CD4-positive, alpha-beta T cell (primary cell): Measurements from ENCODE around the gene LRRC52. TPM values are rescaled to one million over a fixed set of nuclear protein-coding genes. Genes with fewer than 3 reads are reported as not detected.

Source experiments
- ATAC-seq: fragments of 200-7000 bp; cut with Tn5 transposase; one replicate; pipeline ENCODE4 v1.10.0; 2022; ENCODE audit warnings: mild to moderate bottlenecking; ENCODE audit not compliant: poor library complexity
- CTCF ChIA-PET: fragments of 350-600 bp; sonication (Branson Sonifier 250); formaldehyde crosslinking; loops from one replicate; lab custom pipeline; 2021; ENCODE audit warnings: antibody characterized with exemption, inconsistent platforms; lab: Charles Lee
- POLR2A ChIA-PET: fragments of 350-600 bp; sonication (Branson Sonifier 250); formaldehyde crosslinking; loops from one replicate; lab custom pipeline; 2021; ENCODE audit warnings: antibody characterized with exemption, inconsistent platforms; lab: Charles Lee
- DNase-seq, 14 experiments: peaks; one replicate each; pipeline ENCODE4 v3.0.0-alpha.2; 2013 to 2020; ENCODE audit warnings: mixed read lengths in 2 of 14
- H3K27ac ChIP-seq, 2 donors: one replicate each; pipeline versions ENCODE4 v1.5.1 to v1.7.0; 2013; ENCODE audit warnings: low read length in 2 of 2, low read depth in 1 of 2, mild to moderate bottlenecking in 1 of 2
- H3K27me3 ChIP-seq, 2 experiments: 1 replicate in 1 of 2; 2 replicates in 1 of 2; pipeline versions ENCODE4 v1.6.1 to v1.7.0; 2013; ENCODE audit warnings: low read length in 2 of 2, control low read depth in 1 of 2, mild to moderate bottlenecking in 1 of 2, moderate library complexity in 1 of 2; ENCODE audit not compliant: insufficient read depth in 2 of 2, control insufficient read depth in 1 of 2
- H3K36me3 ChIP-seq: one replicate; pipeline ENCODE4 v1.6.1; 2013; ENCODE audit warnings: low read length, control low read depth; ENCODE audit not compliant: insufficient read depth
- H3K4me1 ChIP-seq: one replicate; pipeline ENCODE4 v1.6.1; 2013; ENCODE audit warnings: low read length, control low read depth; ENCODE audit not compliant: insufficient read depth
- H3K4me3 ChIP-seq: one replicate; pipeline ENCODE4 v1.5.1; 2013; ENCODE audit warnings: mild to moderate bottlenecking, low read length, moderate library complexity
- H3K9me3 ChIP-seq, 2 experiments: 1 replicate in 1 of 2; 2 replicates in 1 of 2; pipeline versions ENCODE4 v1.6.1 to v1.7.0; 2013; ENCODE audit warnings: low read length in 2 of 2, mild to moderate bottlenecking in 2 of 2, control low read depth in 1 of 2, moderate library complexity in 1 of 2; ENCODE audit not compliant: control insufficient read depth in 1 of 2, insufficient read depth in 1 of 2
- H3K27ac Mint-ChIP-seq: one replicate; pipeline ENCODE4 v1.8.0; 2020; ENCODE audit warnings: mixed read lengths
- H3K27me3 Mint-ChIP-seq: one replicate; pipeline ENCODE4 v1.8.0; 2021; ENCODE audit warnings: mixed read lengths
- H3K36me3 Mint-ChIP-seq: one replicate; pipeline ENCODE4 v1.8.0; 2021; ENCODE audit warnings: low read depth, mixed read lengths
- H3K4me1 Mint-ChIP-seq: one replicate; pipeline ENCODE4 v1.8.0; 2021; ENCODE audit warnings: low read depth, mixed read lengths
- H3K4me3 Mint-ChIP-seq: one replicate; pipeline ENCODE4 v1.8.0; 2020; ENCODE audit warnings: mild to moderate bottlenecking, mixed read lengths
- H3K9me3 Mint-ChIP-seq: one replicate; pipeline ENCODE4 v1.8.0; 2020; ENCODE audit warnings: mixed read lengths
- intact Hi-C, 2 experiments: fragments of 100-400 bp; cut with DNase I in 1 of 2; cut with micrococcal nuclease in 1 of 2; formaldehyde crosslinking; loops; one replicate each; pipeline versions ENCODE4 v1.15.1 to v1.9.0; 2023 to 2025; cut with DNase I, micrococcal nuclease
- total RNA-seq, 174 experiments: library from RNA in 2 of 174; stranded (reverse) in 2 of 174; gene quantifications; one replicate each; pipeline ENCODE4 v1.2.3 and lab custom pipeline; 2021 to 2026
- TF ChIP-seq, protein P1 (sequence below): fragments of 200-600 bp; IDR thresholded peaks from one replicate; pipeline ENCODE4 v1.8.0; 2022; ENCODE audit warnings: antibody characterized with exemption, mild to moderate bottlenecking

The LRRC52 gene
- total RNA-seq, 2 experiments from 2014 or later, result not detected

DNA sequence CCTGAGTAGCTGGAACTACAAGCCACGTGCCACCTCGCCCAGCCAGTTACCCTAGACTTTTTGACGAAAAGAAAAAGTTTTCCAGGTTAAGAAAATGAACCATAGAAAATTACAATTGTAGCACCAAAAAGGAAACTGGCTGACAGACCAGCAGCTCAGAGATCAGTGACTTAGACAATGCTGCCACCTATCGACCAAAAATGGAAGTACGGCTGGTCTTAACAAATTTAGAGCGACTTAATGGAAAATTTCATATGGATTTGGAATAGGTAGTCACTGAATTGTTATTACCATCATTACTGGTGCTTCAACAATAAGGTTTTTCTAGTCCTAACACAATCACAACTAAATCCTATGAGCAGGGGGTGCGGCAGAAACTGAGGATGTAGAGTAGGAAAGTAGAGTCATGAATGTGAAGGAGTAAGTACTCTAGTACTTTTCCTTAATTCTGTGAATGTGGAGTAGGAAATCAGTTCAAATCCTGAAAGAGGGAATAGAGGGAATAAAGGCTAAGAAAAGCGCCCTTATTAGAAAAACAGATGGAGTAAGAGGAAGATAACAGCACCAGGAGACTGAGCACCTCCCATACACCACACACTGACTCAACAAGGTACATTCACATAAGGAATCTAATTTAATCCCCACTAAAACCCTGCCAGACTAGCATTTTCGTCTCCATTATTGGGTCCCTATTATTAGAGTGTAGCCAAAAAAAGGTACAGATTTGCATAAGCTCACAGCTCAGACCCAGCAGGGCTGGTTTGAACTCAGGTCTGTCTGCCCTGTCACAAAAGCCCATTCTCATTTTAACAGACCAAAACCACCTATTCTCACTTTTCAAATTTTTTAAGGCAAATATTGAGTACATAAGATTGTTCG is 49.4 kb downstream of the LRRC52 start:
- DNase-seq, result peak; percentile 46 to 88 (median 74)
- POLR2A ChIA-PET, result interaction anchor here (1.2 to 3.2 kb wide), 2 partner anchors 197 to 200 kb away, joined by 3 to 21 read pairs; no protein-coding TSS in a partner anchor
- no peak overlapping the region for H3K27ac ChIP-seq

DNA sequence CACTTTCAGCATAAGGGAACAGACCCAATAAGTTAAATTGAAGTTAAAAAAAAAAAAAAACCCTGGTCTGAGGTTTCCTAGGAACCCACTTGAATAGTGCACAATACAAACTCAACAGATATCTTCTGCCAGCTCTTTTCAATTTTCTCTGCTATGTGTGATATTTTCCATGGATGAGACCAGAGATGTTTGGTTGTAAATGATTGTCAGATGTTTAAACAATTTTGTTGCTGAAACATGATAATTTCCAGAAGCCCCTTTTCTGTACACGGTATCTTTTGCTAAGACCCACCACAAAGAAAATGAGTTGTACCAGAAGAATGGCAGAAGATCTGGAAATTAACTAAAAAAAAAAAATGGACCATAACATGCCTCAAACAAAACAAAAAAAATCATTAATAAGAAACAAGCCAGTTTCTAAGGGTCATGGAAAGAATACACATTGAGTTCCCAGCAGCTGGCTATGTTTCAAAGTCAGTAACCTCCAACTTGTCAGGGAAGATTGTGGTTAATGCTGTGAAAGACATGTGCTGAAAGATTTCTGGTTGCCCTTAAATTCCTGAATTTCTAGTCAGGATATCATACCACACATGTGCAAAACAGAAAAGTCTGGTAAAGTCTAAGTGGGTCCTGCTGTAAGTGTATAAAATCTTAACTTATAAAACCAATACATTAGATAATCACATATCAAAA is 51.6 kb downstream of the LRRC52 start:
- intact Hi-C loops, result no loop called here
- ChIA-PET POLR2A (no interaction called here), CTCF (interaction anchor here (0.8 to 3.1 kb wide), 2 partner anchors 174 to 202 kb away, joined by 4 to 12 read pairs; no protein-coding TSS in a partner anchor)
- Histone ChIP-seq H3K4me3 (no peak overlapping the region), H3K9me3 (no peaks in the 10 kb centered on the region), H3K27ac (no peak overlapping the region), H3K27me3 (peaks cover 20 to 37% of the 10 kb centered on the region in 2 experiments), H3K4me1 (peaks cover 20% of the 10 kb centered on the region), H3K36me3 (no peaks in the 10 kb centered on the region)
- Mint-ChIP-seq H3K9me3 (no peaks in the 10 kb centered on the region), H3K4me3 (no peak overlapping the region), H3K27ac (no peak overlapping the region), H3K36me3 (no peaks in the 10 kb centered on the region), H3K27me3 (peaks cover 59% of the 10 kb centered on the region), H3K4me1 (peaks cover 33% of the 10 kb centered on the region)
- TF ChIP-seq, protein P1, sequence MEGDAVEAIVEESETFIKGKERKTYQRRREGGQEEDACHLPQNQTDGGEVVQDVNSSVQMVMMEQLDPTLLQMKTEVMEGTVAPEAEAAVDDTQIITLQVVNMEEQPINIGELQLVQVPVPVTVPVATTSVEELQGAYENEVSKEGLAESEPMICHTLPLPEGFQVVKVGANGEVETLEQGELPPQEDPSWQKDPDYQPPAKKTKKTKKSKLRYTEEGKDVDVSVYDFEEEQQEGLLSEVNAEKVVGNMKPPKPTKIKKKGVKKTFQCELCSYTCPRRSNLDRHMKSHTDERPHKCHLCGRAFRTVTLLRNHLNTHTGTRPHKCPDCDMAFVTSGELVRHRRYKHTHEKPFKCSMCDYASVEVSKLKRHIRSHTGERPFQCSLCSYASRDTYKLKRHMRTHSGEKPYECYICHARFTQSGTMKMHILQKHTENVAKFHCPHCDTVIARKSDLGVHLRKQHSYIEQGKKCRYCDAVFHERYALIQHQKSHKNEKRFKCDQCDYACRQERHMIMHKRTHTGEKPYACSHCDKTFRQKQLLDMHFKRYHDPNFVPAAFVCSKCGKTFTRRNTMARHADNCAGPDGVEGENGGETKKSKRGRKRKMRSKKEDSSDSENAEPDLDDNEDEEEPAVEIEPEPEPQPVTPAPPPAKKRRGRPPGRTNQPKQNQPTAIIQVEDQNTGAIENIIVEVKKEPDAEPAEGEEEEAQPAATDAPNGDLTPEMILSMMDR, result no peak
- no peak for DNase-seq
- ATAC-seq, result no peak

More for the DNA sequence above, 49.4 kb downstream of the LRRC52 start:
- Mint-ChIP-seq H3K36me3 (no peaks in the 10 kb centered on the region), H3K9me3 (no peaks in the 10 kb centered on the region), H3K4me1 (peaks cover 19% of the 10 kb centered on the region), H3K27me3 (peaks cover 73% of the 10 kb centered on the region), H3K4me3 (no peak overlapping the region), H3K27ac (no peak overlapping the region)
- Histone ChIP-seq H3K27me3 (peaks cover 20 to 50% of the 10 kb centered on the region in 2 experiments), H3K36me3 (no peaks in the 10 kb centered on the region), H3K4me1 (peaks cover 15% of the 10 kb centered on the region), H3K9me3 (no peaks in the 10 kb centered on the region), H3K4me3 (no peak overlapping the region)
- peak; percentile 64 for ATAC-seq
- intact Hi-C loops, result loop anchor here (1.0 to 5.0 kb wide), 4 partner anchors 189 to 451 kb away; no protein-coding TSS in a partner anchor
- TF ChIP-seq, protein P1, result peak; percentile 95
- CTCF ChIA-PET, result interaction anchor here (0.7 to 3.6 kb wide), 12 partner anchors 9 to 321 kb away, joined by 3 to 45 read pairs (median 4); no protein-coding TSS in a partner anchor
